H1 (cell line): ENCODE measurements around the gene SOX6. TPM values are rescaled to one million over a fixed set of nuclear protein-coding genes. Genes with fewer than 3 reads are reported as not detected.

Experiments
- CTCF ChIA-PET: fragments of 300-600 bp; sonication (Branson Sonifier 250); formaldehyde crosslinking; loops from one replicate; lab custom pipeline; 2021; ENCODE audit not compliant: partially characterized antibody; lab: Charles Lee
- POLR2A ChIA-PET: fragments of 300-600 bp; sonication (Branson Sonifier 250); formaldehyde crosslinking; loops from one replicate; lab custom pipeline; 2021; ENCODE audit warnings: inconsistent platforms; ENCODE audit not compliant: partially characterized antibody; lab: Charles Lee
- DNase-seq, 2 experiments: peaks; one replicate each; pipeline versions ENCODE4 v3.0.0 to v3.0.0-alpha.2; 2010 to 2022; ENCODE audit warnings: low spot score in 2 of 2, low read depth in 1 of 2, mixed read lengths in 1 of 2
- FAIRE-seq: peaks from 2 replicates; lab custom pipeline; 2011; peaks lifted over from hg19 to GRCh38; lab: Jason Lieb, UNC
- H2AFZ ChIP-seq: 2 replicates; pipeline ENCODE4 v1.8.1; 2012; ENCODE audit warnings: low read length, inconsistent platforms
- H2AK5ac ChIP-seq: 2 replicates; pipeline ENCODE4 v1.6.1; 2013; ENCODE audit warnings: low read depth, low read length
- H2BK120ac ChIP-seq: replicated peaks from 2 replicates; pipeline ENCODE3; 2013; ENCODE audit warnings: low read depth, low read length, inconsistent platforms
- H2BK12ac ChIP-seq: 2 replicates; pipeline ENCODE4 v1.6.1; 2013; ENCODE audit warnings: low read depth, low read length
- H2BK15ac ChIP-seq: 2 replicates; pipeline ENCODE4 v1.6.1; 2013; ENCODE audit warnings: low read length
- H2BK20ac ChIP-seq: 2 replicates; pipeline ENCODE4 v1.6.1; 2013; ENCODE audit warnings: low read length
- H2BK5ac ChIP-seq: 2 replicates; pipeline ENCODE4 v1.6.1; 2013; ENCODE audit warnings: low read depth, low read length
- H3K14ac ChIP-seq: 2 replicates; pipeline ENCODE4 v1.6.1; 2013; ENCODE audit warnings: inconsistent platforms; ENCODE audit not compliant: insufficient read length
- H3K18ac ChIP-seq: 2 replicates; pipeline ENCODE4 v1.6.1; 2013; ENCODE audit warnings: low read length; ENCODE audit errors: extremely low read depth
- H3K23ac ChIP-seq: 2 replicates; pipeline ENCODE4 v1.6.1; 2013; ENCODE audit warnings: inconsistent platforms; ENCODE audit not compliant: insufficient read length
- H3K23me2 ChIP-seq: 2 replicates; pipeline ENCODE4 v1.6.1; 2013; ENCODE audit warnings: low read depth, low read length
- H3K27ac ChIP-seq: 2 replicates; pipeline ENCODE4 v1.6.1; 2011; ENCODE audit warnings: low read depth, low read length, inconsistent platforms
- H3K27me3 ChIP-seq, 4 experiments: replicated peaks in 1 of 4; 1 replicate in 1 of 4; 2 replicates in 3 of 4; pipeline versions ENCODE4 v1.6.1 to v1.8.1; 2011 to 2013; ENCODE audit warnings: low read length in 3 of 4, mild to moderate bottlenecking in 3 of 4, inconsistent platforms in 2 of 4, mixed read lengths in 2 of 4, moderate library complexity in 1 of 4; ENCODE audit not compliant: control insufficient read depth in 3 of 4, insufficient read depth in 3 of 4; ENCODE audit errors: extremely low read depth in 1 of 4
- H3K36me3 ChIP-seq, 4 experiments: 2 replicates each; pipeline versions ENCODE4 v1.6.1 to v1.8.1; 2011 to 2013; ENCODE audit warnings: mild to moderate bottlenecking in 4 of 4, low read length in 3 of 4, moderate library complexity in 2 of 4, control low read depth in 1 of 4, inconsistent platforms in 1 of 4; ENCODE audit not compliant: insufficient read depth in 4 of 4, control insufficient read depth in 2 of 4
- H3K4ac ChIP-seq: replicated peaks from 2 replicates; pipeline ENCODE3; 2013; ENCODE audit warnings: low read length, low read depth, mixed read lengths, inconsistent platforms; ENCODE audit not compliant: insufficient read length
- H3K4me1 ChIP-seq, 4 experiments: replicated peaks in 1 of 4; 1 replicate in 1 of 4; 2 replicates in 3 of 4; pipeline versions ENCODE4 v1.6.1 to v1.8.1; 2011 to 2013; ENCODE audit warnings: low read length in 3 of 4, inconsistent platforms in 2 of 4, mixed read lengths in 1 of 4; ENCODE audit not compliant: insufficient read depth in 4 of 4, control insufficient read depth in 3 of 4
- H3K4me2 ChIP-seq, 2 experiments: 2 replicates each; pipeline versions ENCODE4 v1.6.1 to v1.8.1; 2011 to 2013; ENCODE audit warnings: low read depth in 2 of 2, low read length in 2 of 2, control low read depth in 1 of 2, inconsistent platforms in 1 of 2, mild to moderate bottlenecking in 1 of 2; ENCODE audit not compliant: insufficient read depth in 1 of 2
- H3K4me3 ChIP-seq, 4 experiments: fragments of 200-600, 300-600 bp in 1 of 4; sonication (generic), shearing (Covaris generic), sonication (Bioruptor Twin) in 1 of 4; 2 replicates each; pipeline versions ENCODE4 v1.5.1 to v1.8.1; 2011 to 2016; ENCODE audit warnings: low read length in 4 of 4, low read depth in 3 of 4, control low read depth in 2 of 4, inconsistent platforms in 2 of 4, mild to moderate bottlenecking in 2 of 4, mixed read lengths in 1 of 4, moderate library complexity in 1 of 4; ENCODE audit not compliant: insufficient read depth in 2 of 4; ENCODE audit errors: extremely low read depth in 1 of 4
- H3K56ac ChIP-seq: replicated peaks from 2 replicates; pipeline ENCODE3; 2013; ENCODE audit warnings: low read depth, mild to moderate bottlenecking, mixed read lengths, low read length, inconsistent platforms; ENCODE audit not compliant: insufficient read length
- H3K79me1 ChIP-seq: 2 replicates; pipeline ENCODE4 v1.6.1; 2013; ENCODE audit warnings: low read depth, low read length, control low read depth
- H3K79me2 ChIP-seq, 2 experiments: 2 replicates each; pipeline versions ENCODE4 v1.6.1 to v1.8.1; 2012 to 2013; ENCODE audit warnings: low read length in 2 of 2, mild to moderate bottlenecking in 2 of 2, inconsistent platforms in 1 of 2; ENCODE audit not compliant: insufficient read depth in 2 of 2, control insufficient read depth in 1 of 2
- H3K9ac ChIP-seq, 4 experiments: replicated peaks in 1 of 4; 1 replicate in 1 of 4; 2 replicates in 3 of 4; pipeline versions ENCODE4 v1.6.1 to v1.8.1; 2011 to 2013; ENCODE audit warnings: low read depth in 3 of 4, low read length in 3 of 4, control low read depth in 2 of 4, mild to moderate bottlenecking in 2 of 4, moderate library complexity in 2 of 4, inconsistent platforms in 1 of 4; ENCODE audit errors: extremely low read depth in 1 of 4
- H3K9me3 ChIP-seq, 2 experiments: 2 replicates each; pipeline versions ENCODE4 v1.6.1 to v1.8.1; 2012 to 2013; ENCODE audit warnings: mild to moderate bottlenecking in 2 of 2, moderate library complexity in 2 of 2, control low read depth in 1 of 2, inconsistent platforms in 1 of 2, low read depth in 1 of 2, low read length in 1 of 2, mixed read lengths in 1 of 2; ENCODE audit not compliant: insufficient read depth in 2 of 2
- H4K20me1 ChIP-seq, 2 experiments: replicated peaks in 1 of 2; 2 replicates each; pipeline versions ENCODE3 to v1.8.1; 2011 to 2013; ENCODE audit warnings: inconsistent platforms in 2 of 2, low read length in 2 of 2, mild to moderate bottlenecking in 1 of 2; ENCODE audit not compliant: insufficient read depth in 2 of 2, control insufficient read depth in 1 of 2
- H4K5ac ChIP-seq: 2 replicates; pipeline ENCODE4 v1.6.1; 2013; ENCODE audit warnings: low read length, low read depth, mixed read lengths, inconsistent platforms; ENCODE audit not compliant: insufficient read length
- H4K8ac ChIP-seq: 2 replicates; pipeline ENCODE4 v1.8.0; 2013; ENCODE audit warnings: mild to moderate bottlenecking, moderate library complexity, low read length, inconsistent platforms; ENCODE audit not compliant: insufficient read depth; ENCODE audit errors: extremely low read depth
- H4K91ac ChIP-seq: replicated peaks from 2 replicates; pipeline ENCODE3; 2013; ENCODE audit warnings: low read length, mixed read lengths, inconsistent platforms; ENCODE audit not compliant: insufficient read length
- FOSL1 ChIP-seq: IDR thresholded peaks from 2 replicates; pipeline ENCODE4 v1.6.1; 2011; ENCODE audit warnings: mild to moderate bottlenecking, low read depth, low read length, moderate library complexity; ENCODE audit not compliant: insufficient read depth
- KDM1A ChIP-seq: fragments of 200-600, 300-600 bp; sonication (generic); IDR thresholded peaks from 2 replicates; pipeline ENCODE4 v1.7.1; 2016; ENCODE audit warnings: mild to moderate bottlenecking, low read length, borderline replicate concordance
- polyA plus RNA-seq, 7 experiments: library from polyadenylated mRNA; depleted of rRNA in 3 of 7; stranded (reverse) in 5 of 7; unstranded in 2 of 7; fragments of >200 nt in 5 of 7; fragments of 200-250 nt in 2 of 7; gene quantifications; 1 replicate in 5 of 7; 2 replicates in 1 of 7; 4 replicates in 1 of 7; pipeline versions ENCODE4 v1.2.1 to v1.2.3, GENCODE V29; 2011 to 2013; ENCODE audit warnings: missing spikeins in 2 of 7, mixed read lengths in 2 of 7
- total RNA-seq: library from RNA; stranded (reverse); fragmentation: NEBNext Ultra II Directional; extraction: Animal tissue kit (Norgen Biotek cat#: 25700); gene quantifications from 2 replicates; pipeline ENCODE4 v1.2.1, GENCODE V29; 2021

The SOX6 gene
- total and polyA plus RNA-seq, 2 of the 8 experiments (the other 6 are each of a cell fraction or from before 2014, with no cell fraction given): 0.09 TPM; not detected in 1

- Histone ChIP-seq H3K4ac (no peak overlapping the region), H4K8ac (no peak overlapping the region), H4K91ac (no peak overlapping the region), H3K9me3 (no peaks in the 10 kb centered on the region), H2AFZ (no peak overlapping the region), H4K5ac (no peak overlapping the region), H3K9ac (no peak overlapping the region), H3K23ac (no peak overlapping the region), H3K27me3 (no peaks in the 10 kb centered on the region), H2BK15ac (no peak overlapping the region), H3K56ac (no peak overlapping the region), H3K4me2 (no peak overlapping the region), H2BK120ac (no peak overlapping the region), H3K27ac (no peak overlapping the region), H3K36me3 (no peaks in the 10 kb centered on the region), H2BK20ac (no peak overlapping the region), H3K4me1 (no peaks in the 10 kb centered on the region), H3K23me2 (no peaks in the 10 kb centered on the region), H3K14ac (no peak overlapping the region), H4K20me1 (no peaks in the 10 kb centered on the region), H2BK12ac (no peak overlapping the region), H3K18ac (no peak overlapping the region), H2AK5ac (no peak overlapping the region), H2BK5ac (no peak overlapping the region), H3K79me1 (no peaks in the 10 kb centered on the region), H3K4me3 (no peak overlapping the region), H3K79me2 (no peaks in the 10 kb centered on the region)
- TF ChIP-seq KDM1A: no peak
- no peak for TF ChIP-seq FOSL1
- FAIRE-seq (no peak), DNase-seq (no peak)
- POLR2A ChIA-PET: no interaction called here
- CTCF ChIA-PET: interaction anchor here (0.6 to 0.8 kb wide), 2 partner anchors 9 to 39 kb away, joined by 3 read pairs; no protein-coding TSS in a partner anchor
These were observed 230.6 kb downstream of the SOX6 start for GRCh38 chr11:16125796-16126195.
